ENCODE results near the gene MAGI2.

The MAGI2 gene

DNA sequence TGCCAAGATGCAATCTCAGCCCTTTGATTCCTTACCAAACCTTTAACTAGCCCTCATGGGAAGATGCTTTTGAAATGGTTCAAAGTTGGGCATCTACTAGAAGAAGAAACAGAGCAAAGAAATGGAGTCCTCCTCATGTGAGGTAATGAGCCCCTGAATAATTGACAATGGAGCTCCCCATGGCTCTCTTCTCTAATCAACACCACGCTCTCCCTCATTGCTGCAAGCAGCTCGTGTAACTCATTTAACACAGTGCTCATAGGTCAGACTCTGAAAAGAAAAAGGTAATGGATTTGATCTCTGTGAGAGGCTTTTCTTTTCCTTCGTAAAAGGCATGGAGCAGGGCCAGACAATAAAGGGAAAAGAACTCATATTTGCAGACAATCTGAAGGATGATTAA, 1342.1 kb downstream of the MAGI2 start:
- no peak for DNase-seq

DNA sequence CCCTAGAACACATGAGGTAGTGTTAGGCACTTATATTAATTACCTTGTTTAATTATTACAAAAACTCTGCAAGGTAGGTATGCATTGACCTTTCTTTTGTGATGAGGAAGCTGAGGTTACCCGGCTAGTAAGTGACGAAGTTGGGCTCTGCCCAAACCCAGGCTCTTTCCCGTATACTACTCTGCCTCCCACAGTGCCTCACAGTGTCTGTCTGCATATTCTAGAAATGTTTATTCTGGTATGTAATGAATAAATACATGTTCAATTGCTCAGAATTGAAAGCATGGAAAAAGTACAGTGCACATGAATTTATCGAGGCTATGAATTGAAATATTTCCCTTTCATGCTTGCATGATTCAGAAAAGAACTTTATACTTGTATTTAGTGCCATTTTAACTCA, 1350.0 kb downstream of the MAGI2 start:
- no peak for DNase-seq

DNA sequence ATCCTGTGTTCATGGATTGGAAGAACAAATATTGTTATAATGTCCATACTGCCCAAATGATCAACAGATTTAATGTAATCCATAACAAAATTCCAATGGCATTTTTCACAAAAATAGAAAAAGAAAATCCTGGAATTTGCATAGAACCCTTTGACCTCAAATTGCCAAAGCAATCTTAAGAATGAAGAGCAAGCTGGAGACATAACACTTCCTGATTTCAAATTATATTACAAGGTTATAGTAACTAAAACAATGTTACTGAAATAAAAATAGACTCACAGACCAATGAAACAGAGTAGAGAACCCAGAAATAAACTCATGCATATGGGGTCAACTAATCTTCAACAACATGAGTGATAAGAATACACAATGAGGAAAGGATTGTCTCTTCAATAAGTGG, 1352.4 kb downstream of the MAGI2 start:
- no peak for DNase-seq

DNA sequence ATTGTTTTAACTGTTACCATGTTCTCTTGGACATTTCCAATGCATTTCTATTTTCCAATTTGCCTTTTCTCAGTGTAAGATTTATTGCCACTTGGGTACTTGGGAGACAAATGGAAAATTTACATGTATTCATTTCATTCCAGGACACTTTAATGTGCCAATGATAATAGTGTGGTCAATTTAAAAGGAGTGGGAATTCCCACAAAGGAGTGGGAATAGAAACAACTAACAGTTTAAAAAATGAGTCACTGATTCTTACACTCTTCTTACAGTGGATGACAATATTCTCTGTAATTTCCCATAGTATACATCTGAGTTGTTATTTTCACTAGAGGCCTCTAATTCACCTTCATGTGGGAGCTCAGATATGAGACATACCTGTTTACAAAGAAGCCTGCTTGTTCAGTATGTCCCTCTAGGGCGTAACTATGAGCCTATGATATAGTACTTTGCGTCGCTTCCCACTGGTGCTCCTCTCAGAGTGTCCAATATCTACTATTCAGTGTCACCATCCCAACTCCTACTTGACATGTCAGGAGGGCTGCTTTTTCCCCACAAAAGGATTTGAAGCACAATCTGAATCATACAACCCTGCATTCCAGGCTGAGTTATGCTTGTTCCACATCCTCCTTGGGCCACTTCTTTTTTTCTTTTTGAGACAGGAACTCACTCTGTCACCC, 1353.6 kb downstream of the MAGI2 start:
- no peak for DNase-seq

DNA sequence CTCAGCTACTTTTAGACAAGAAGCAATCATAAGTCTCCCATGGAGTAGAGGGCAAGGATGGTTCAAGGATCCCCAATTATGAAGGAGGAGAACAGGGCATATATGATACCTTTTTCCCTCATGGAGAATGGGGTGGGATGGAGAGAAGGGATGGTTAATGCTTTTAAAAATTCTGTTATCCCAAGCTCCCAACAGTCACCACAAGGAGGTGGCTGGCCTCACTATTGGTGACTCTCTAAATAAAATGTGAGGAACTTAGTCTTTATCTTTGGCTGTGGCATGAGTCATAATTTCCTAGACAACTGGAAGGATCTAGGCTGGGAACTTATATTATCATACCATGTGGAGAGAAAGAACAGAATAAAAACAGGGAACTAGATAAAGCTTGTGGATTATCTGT, 1357.9 kb downstream of the MAGI2 start:
- no peak for DNase-seq

DNA sequence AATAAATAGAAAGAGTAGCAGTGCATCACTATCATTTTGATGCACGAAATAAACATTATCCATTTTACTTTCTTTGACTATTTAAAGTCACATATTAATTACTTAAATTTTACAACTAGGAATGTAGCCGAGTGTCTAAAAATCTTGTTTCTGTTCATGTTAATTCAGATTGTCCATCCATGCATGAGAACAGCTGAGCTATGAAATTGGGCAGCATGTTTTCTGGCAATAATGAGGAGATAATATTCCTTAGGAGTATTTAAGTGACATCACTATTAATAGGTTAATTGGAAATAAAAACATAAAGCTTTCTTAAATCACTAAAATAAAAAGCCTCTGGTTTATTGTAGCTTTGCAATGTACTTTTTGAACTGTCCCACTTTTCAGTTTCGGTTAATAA, 1361.1 kb downstream of the MAGI2 start:
- DNase-seq, result no peak

DNA sequence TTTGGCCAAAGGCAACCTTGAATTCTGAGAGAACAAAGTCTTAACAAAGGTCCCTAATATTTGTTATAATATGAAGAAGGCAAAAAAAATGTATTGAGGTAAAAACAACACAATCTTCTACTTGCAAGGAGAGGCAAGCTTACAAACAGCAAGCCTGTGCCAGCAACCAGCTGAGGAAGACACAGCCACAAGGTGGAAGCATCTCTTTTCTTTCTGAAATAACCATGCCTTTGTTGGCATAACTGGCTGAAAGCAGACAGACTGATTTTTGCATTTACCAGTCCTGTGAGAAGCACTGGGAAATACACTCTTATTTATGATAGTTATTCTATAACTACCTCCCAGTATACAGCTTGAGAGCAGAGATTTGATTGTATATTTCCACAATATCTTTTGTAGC, 1362.9 kb downstream of the MAGI2 start:
- no peak for DNase-seq

DNA sequence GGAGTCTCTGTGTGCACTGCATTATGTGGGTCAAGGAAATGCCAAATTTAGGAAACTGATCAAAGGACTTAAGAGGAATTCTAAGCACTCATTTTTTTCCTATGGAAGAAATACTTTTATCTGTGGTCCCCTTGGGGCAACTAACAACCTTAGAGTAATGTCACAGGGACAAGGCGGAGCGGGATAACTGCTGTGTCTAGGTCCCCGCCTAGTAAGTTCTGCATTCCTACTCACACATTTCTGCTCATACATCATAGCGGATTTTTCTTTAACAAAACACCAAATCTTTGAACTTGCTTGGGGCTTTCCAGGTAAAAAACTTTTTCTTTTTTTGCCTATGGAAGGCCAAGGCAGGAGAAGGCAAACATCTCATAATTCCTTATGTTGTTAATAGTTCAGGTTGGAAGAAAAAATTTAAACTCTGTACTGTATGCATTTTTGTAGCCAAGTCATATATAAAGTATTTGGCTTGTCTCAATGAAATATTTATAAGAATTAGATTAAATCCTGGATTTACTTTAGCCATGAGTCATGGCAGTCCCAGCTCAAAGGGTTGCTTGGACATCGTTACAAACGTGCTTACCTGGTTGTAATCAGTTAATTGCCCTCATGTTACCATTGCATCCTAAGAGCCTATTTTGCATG, 1369.9 kb downstream of the MAGI2 start:
- DNase-seq, result no peak

DNA sequence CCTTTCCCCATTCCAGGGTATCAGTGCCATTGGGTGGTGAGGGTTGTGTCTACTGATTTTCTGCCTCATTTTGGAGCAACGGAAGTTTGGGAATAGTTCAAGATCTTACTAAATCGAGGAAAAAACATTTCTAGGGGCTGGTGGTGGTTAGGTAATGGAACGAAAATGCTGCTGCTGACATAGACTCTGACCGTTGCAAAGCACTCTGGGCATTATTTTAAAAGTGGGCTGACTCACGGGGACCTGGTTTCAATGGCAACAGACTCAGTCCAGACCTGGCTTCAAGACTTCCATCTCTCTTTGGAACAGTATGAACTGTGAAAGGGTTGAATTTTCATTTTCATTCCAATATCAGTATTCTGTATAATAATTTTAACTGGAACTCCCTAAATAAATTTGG, 1370.9 kb downstream of the MAGI2 start:
- DNase-seq, result no peak

DNA sequence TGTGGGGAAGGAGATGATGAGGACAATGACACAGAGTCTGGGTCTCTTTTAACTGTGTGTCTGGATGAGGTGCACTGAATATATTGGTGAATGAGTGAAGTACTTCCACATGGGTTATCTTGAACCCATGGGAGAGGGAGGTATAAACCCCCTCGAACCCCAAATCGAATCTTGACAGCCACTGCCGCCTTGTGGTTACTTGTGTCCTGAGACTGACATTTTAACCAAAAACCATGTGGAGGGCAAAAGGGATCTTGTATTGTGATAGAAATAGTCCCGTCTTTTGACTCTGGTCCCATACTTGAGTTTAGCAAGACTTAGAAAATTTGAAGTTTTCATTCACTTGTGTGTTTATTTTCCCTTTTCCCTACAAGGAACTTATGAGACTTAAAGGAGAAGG, 1371.6 kb downstream of the MAGI2 start:
- DNase-seq, result no peak

DNA sequence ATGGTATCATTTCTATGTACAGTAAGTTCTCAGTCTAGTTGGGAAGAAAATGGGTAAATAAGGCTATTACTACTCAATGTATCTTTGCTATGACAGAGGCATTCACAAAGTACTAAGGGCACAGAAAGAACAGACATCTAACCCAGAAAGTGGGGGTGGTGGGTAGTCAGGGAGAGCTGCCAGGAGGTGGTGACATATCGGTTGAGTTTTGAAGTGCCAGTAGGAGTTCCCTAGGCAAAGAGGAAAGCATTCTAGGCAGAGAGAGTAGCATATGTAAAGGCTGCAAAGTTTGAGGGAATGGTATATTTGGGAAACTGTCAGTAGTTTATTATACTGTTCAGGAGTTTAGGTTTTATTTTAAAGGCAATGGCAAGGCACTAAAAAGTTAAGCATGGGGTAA, 1372.1 kb downstream of the MAGI2 start:
- DNase-seq, result no peak

DNA sequence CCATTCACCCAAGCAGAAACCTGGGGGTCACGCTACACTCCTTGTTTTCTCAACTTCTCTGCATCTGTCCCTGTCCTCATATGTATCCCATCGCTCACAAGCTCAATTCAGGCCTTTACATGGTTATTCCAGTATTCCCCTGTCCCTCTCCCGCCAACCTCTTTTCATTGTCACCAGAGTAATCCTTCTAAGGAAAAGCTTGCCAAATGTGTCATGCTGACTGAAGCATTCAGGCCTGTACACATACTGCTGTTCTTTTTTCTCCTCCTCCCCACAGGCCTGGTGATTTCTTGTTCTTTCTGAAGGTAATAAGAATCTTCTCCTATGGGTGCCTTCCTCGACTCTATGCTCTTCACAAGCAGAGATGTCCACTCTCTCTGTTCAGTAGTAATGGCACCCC, 1372.7 kb downstream of the MAGI2 start:
- DNase-seq, result no peak

DNA sequence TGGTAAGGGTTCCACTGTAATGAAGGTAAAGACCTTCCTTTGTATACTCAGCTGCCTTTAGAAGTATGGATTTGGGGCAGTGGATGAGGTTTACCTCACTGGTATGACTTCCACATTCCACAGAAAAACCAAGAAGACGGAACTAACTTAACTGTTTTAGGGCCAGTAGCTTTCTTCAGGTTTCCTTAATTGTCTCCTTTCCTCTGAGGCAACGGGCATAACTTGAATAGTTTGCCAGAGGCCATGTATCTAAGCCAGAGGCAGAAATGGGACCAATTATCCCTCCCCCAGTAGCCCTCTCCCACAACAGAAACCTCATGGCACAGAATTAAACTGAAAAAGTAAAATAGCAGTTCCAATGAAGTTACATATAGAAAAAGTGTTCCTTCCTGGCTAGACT, 1373.2 kb downstream of the MAGI2 start:
- DNase-seq, result no peak

DNA sequence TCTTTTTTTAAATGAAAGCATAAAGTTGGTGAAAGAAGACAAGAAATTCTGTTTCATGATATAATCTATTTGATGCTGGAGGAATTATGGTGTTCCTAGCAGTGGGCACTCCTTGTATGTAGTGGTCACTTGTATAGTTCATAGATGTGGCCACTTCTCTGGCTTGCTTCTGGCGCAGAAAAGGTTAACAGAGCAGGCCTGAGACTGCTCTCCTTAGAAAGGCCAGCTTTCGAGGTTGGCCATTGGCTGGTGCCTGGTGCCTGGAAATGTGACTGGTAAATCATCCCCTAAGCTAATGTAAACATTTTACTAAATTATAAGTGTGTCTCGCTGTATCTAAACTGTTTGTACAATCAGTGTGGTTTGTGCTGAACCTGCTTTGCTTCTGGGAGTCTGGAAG, 1378.8 kb downstream of the MAGI2 start:
- DNase-seq, result no peak

DNA sequence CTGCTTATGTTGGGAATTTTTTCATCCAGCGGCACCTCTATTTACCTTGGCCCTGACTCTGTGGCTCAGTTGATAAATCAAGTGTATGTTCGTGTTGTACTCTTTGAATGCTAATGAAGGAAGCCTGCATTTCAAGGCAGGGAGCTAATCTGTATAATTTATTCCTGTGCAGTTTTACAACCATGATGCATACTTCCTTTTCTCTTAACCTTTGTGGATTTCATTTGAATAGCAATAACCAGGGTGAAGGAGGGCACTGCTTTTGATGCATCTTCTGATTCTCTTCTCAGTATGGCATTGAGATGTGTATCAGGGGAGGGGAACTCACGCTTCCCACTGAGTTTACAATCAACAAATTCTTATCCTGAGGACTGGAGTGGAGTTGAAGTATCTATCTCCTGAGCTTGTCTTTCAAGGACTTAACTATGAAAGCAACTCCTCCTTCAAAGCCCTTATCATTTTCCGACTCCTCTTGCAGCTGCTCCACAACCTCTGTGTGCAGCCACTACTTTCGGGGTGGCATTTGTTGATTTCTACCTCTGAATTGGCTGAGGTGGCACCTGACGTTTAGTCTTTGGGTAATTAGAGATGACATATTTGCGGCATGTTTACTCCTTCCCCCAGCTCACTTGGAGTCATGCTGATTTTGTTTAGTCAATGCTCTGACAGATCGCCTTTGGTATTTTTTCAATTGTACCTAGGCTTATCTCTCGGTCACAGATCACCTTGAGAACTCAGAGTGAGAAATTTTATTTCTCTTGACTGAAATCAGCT, 1379.7 kb downstream of the MAGI2 start:
- no peak for DNase-seq

DNA sequence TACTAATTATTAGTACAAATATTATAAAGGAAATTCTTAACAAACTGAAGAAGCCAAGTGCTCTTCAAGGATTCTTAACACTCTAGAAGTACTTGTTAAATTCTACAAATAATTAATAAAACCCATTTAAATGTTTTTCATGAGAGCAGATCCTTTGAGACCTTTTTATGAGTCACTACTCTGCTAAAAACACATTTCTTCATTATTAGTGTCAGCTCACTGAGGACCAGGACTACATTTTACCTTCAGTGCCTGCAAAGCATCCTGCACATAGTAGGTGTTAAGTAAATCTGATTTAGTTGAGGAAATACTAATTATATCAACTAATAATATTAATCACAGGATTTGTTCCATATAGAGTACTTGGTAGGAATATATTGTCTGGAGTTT, 1381.3 kb downstream of the MAGI2 start:
- no peak for DNase-seq

DNA sequence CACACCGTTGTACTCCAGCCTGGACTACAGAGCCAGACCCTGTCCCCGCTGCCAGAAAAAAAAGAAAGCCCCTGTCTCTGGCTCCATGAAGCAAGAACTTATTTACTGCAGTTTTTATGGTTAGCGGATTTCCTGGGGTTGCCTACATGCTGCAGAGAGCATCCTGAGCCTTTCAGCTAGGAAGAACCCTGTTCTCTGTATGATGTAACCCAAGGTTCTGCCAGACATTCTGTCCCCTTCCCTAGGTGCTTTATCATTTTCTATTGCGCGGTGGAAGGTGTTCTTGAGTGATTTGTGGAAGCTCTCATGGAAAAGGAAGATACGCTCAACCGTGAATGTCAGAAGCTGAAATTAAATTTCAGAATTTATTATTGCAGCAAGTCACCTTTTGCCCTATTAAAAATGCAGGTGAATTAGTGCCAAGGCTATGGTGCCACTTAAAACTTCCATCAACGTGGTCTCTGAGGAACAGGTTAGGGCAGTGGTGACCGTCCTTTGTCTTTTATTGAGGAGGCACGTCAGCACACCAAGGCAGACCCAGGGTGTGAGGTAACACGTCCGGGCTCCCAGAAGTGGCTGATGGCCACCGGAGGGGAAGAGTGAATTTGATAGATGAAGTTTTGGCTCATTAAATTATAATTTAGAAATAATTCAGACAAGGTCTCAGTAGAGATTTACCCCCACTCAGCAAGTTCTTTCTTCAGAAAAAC, 1381.8 kb downstream of the MAGI2 start:
- no peak for DNase-seq

DNA sequence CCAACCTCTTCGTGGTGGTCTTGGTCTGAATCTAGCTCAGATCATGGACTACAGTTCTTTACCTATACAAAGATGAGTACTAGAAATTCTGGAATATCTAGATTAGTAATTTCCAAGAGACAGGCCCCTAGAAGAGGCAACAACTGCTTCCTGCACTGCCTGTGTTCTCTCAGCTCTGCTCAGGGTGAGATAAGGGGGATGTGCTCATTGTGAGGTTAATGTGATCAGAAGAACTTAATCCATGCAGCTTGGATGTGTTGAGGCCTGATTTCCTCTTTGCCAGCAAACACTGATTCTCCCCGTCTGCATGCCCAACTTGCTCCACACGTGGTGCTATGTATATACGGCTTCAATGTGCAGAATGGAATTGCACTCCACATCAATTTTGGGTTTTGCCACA, 1386.9 kb downstream of the MAGI2 start:
- no peak for DNase-seq

DNA sequence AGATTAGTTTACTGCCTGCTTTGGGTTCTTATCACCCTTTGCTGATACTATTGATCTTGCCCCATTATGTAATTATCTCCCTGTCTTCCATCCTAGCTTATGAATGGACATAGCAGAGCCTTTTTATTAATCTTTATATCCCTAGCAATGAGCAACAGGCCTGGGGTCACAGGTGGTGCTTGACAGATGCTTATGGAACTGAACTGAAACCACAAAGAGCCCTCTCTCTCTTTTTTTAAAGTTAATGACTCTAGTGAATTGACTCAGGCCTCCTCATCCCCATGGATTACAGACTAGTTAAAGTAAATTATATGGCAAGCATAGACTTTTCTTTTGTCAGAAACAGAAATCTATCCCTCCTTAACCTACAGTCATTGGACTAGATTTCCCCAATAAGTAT, 1389.7 kb downstream of the MAGI2 start:
- DNase-seq, result no peak

DNA sequence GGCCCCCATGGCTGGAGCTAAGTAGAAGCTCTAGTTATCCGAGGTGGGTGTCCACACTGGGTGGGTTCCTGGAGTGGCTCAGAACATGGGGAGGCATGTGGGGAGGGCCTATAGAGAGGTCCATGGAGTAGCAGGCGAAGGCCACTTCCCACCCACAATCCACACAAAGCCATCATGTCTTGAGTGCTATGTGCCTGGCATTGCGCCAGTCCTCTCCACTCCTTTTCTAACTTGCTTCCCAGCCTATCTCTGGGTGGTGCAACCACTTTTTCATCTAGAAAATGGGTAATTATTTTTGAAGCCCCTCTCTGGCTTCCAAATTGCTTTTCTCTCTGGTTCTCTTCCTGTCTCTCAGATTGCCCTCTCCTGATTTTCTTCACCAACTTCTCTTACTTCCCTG, 1391.3 kb downstream of the MAGI2 start:
- no peak for DNase-seq

DNA sequence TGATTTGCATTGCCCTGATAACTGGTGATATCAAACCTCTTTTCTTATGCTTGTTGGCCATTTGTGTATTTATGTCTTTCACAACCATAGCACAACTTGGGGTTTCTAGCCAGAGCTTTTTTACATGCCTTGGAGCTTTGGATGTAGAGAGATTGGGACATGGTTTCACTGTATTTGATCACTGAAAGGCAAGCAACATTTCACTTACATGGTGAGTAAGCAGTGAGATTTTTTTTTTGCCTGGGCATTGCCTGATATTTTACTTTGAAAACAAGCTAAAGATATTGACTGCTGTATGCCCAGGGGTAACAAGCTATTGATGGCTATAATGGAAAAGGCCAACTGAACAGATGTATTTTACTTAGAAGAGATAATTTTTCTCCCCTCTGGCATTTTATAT, 1395.9 kb downstream of the MAGI2 start:
- DNase-seq, result no peak

DNA sequence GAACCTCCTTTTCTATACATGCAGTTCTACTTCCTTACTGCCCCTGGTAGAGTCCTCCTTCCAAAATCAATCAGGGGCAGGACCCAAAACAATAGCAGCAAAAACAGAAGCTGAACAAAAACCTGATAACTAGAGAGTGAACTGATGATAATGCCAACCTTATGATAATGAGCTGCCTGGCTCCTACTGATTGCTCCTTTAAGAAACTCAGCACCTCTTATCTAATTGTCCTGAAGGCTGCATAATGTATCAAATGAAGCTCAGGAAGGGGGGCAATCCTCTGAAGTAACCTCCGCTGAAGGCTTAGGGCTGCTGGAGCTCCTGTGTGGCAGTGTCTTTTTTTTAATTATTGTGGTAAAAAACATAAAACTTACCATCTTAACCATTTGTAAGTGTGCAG, 1397.9 kb downstream of the MAGI2 start:
- DNase-seq, result no peak

DNA sequence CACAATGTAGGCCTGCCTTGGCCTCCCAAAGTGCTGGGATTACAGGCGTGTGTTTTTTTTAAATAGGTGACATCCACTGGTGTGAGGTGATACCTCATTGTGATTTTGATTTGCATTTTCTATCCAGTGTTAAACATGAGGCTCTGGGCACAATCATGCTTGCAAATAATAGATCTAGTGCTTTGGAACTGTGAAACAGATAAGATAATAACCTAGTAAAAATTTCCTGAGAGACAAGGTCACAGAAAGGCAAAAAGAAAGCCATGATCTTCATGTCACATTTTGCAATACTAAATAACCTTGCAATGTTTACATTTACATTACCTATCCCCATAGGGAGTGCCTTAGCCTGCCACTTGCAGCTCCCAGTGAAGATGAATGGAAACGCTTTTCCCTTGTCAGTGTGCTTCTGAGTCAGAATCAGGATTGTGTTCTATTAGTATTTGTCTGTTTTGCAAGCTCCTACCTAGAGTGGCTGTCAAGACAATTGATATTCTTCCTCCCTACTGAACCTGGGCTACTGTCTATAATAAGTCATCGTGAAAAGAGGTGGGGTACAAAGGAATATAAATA, 1398.4 kb downstream of the MAGI2 start:
- no peak for DNase-seq

Measured in stimulated activated CD4-positive, alpha-beta T cell treated with anti-CD3 and anti-CD28 coated beads, Interleukin-2, amount 100 ng/mL, for 48 hours (primary cell).